ENCODE data around the gene GPD1L. TPM values are rescaled to one million over a fixed set of nuclear protein-coding genes. Genes with fewer than 3 reads are reported as not detected.

The GPD1L gene
- total RNA-seq, 3 donors from 2014 or later (not counting 1 experiment from before 2014, with no cell fraction given), result 14.8 to 35.3 (median 28.4) TPM

- WGBS (ENCODE audit: insufficient coverage), result 96% methylated on average over 3 of the region's 3 CpGs
- no peaks in the 10 kb centered on the region for H3K36me3 Mint-ChIP-seq
- DNase-seq (no peak), ATAC-seq (no peak)
- H3K27me3 ChIP-seq (ENCODE audit: control insufficient read depth, insufficient read depth, low read length), result no peaks in the 10 kb centered on the region
- no peak overlapping the region for H3K4me3 ChIP-seq (ENCODE audit: low read length)
- H3K4me1 ChIP-seq (ENCODE audit: control insufficient read depth, insufficient read depth, low read length), result no peaks in the 10 kb centered on the region
- H3K4me3 Mint-ChIP-seq, result no peak overlapping the region
- intact Hi-C loops (cut with micrococcal nuclease), result no loop called here
- H3K9me3 Mint-ChIP-seq, result no peaks in the 10 kb centered on the region
- H3K9me3 ChIP-seq (ENCODE audit: control insufficient read depth, insufficient read depth, low read length), result peaks cover 2% of the 10 kb centered on the region
- no peaks in the 10 kb centered on the region for H3K27me3 Mint-ChIP-seq (ENCODE audit: low read depth in 2 of 2)
- no peak overlapping the region for H3K27ac ChIP-seq (ENCODE audit: low read length)
- no peaks in the 10 kb centered on the region for H3K36me3 ChIP-seq (ENCODE audit: control insufficient read depth, insufficient read depth, low read length)
- TF ChIP-seq CTCF (IDR thresholded peaks at IDR 0.05), result no peak
- H3K4me1 Mint-ChIP-seq, result peaks cover 4 to 6% of the 10 kb centered on the region in 2 donors
- H3K27ac Mint-ChIP-seq, result no peak overlapping the region
Observed at GRCh38 chr3:32076566-32076965, 29.9 kb upstream of the GPD1L start.

GRCh38 chr3:32077260-32078084 is 28.9 kb upstream of the GPD1L start:
- no peak for ATAC-seq
- no peak for TF ChIP-seq CTCF (IDR thresholded peaks at IDR 0.05)
- no peak overlapping the region for H3K27ac Mint-ChIP-seq
- Histone ChIP-seq H3K9me3 (ENCODE audit: control insufficient read depth, insufficient read depth, low read length) (no peaks in the 10 kb centered on the region), H3K4me3 (ENCODE audit: low read length) (no peak overlapping the region), H3K27ac (ENCODE audit: low read length) (no peak overlapping the region), H3K36me3 (ENCODE audit: control insufficient read depth, insufficient read depth, low read length) (no peaks in the 10 kb centered on the region), H3K4me1 (ENCODE audit: control insufficient read depth, insufficient read depth, low read length) (no peaks in the 10 kb centered on the region), H3K27me3 (ENCODE audit: control insufficient read depth, insufficient read depth, low read length) (no peaks in the 10 kb centered on the region)
- no peak overlapping the region for H3K4me3 Mint-ChIP-seq
- H3K4me1 Mint-ChIP-seq, result peaks cover 4 to 6% of the 10 kb centered on the region in 2 donors
- peaks cover 0 to 4% of the 10 kb centered on the region in 2 donors for H3K27me3 Mint-ChIP-seq (ENCODE audit: low read depth in 2 of 2)
- DNase-seq, result no peak
- intact Hi-C loops (cut with micrococcal nuclease), result no loop called here
- WGBS (ENCODE audit: insufficient coverage), result 85% methylated on average over 13 of the region's 14 CpGs
- no peaks in the 10 kb centered on the region for H3K9me3 Mint-ChIP-seq
- H3K36me3 Mint-ChIP-seq, result no peaks in the 10 kb centered on the region

GRCh38 chr3:32078085-32078634 is 28.3 kb upstream of the GPD1L start:
- Mint-ChIP-seq H3K4me3 (no peak overlapping the region), H3K9me3 (no peaks in the 10 kb centered on the region), H3K27me3 (ENCODE audit: low read depth in 2 of 2) (peaks cover 0 to 7% of the 10 kb centered on the region in 2 donors), H3K27ac (no peak overlapping the region), H3K4me1 (peaks cover 4 to 6% of the 10 kb centered on the region in 2 donors), H3K36me3 (no peaks in the 10 kb centered on the region)
- no peaks in the 10 kb centered on the region for H3K4me1 ChIP-seq (ENCODE audit: control insufficient read depth, insufficient read depth, low read length)
- ATAC-seq, result no peak
- intact Hi-C loops (cut with micrococcal nuclease), result no loop called here
- 66% methylated on average over 1 of the region's 3 CpGs for WGBS (ENCODE audit: insufficient coverage)
- no peaks in the 10 kb centered on the region for H3K9me3 ChIP-seq (ENCODE audit: control insufficient read depth, insufficient read depth, low read length)
- H3K27ac ChIP-seq (ENCODE audit: low read length), result no peak overlapping the region
- H3K27me3 ChIP-seq (ENCODE audit: control insufficient read depth, insufficient read depth, low read length), result no peaks in the 10 kb centered on the region
- no peaks in the 10 kb centered on the region for H3K36me3 ChIP-seq (ENCODE audit: control insufficient read depth, insufficient read depth, low read length)
- no peak for DNase-seq
- no peak for TF ChIP-seq CTCF (IDR thresholded peaks at IDR 0.05)
- H3K4me3 ChIP-seq (ENCODE audit: low read length), result no peak overlapping the region

Data from natural killer cell (primary cell).